Thoracic aorta (tissue), 2 donors: ENCODE results near the gene SELENOI. TPM values are rescaled to one million over a fixed set of nuclear protein-coding genes. Genes with fewer than 3 reads are reported as not detected.

ENCODE experiments used
- ATAC-seq: fragments of 150-250 bp; one replicate; pipeline ENCODE4 v1.8.0; 2017; ENCODE audit warnings: low read depth; ENCODE audit not compliant: insufficient number of reproducible peaks, low FRiP score
- DNase-seq: peaks from one replicate; pipeline ENCODE4 v3.0.0-alpha.2; 2020; ENCODE audit warnings: low spot score
- H3K27ac ChIP-seq, 2 donors: fragments of 200-600 bp; sonication (generic); 1 replicate in 1 of 2; 2 replicates in 1 of 2; pipeline ENCODE4 v1.5.1; 2016; ENCODE audit warnings: mild to moderate bottlenecking in 2 of 2, moderate library complexity in 2 of 2
- H3K27me3 ChIP-seq: fragments of 200-600 bp; sonication (generic); replicated peaks from 2 replicates; pipeline ENCODE4 v1.6.0; 2016; ENCODE audit warnings: mild to moderate bottlenecking; ENCODE audit not compliant: insufficient read depth
- H3K36me3 ChIP-seq: fragments of 200-600 bp; sonication (generic); one replicate; pipeline ENCODE4 v1.5.1; 2016
- H3K4me1 ChIP-seq, 2 donors: fragments of 200-600 bp; sonication (generic); 1 replicate in 1 of 2; 2 replicates in 1 of 2; pipeline versions ENCODE4 v1.5.1 to v1.6.0; 2016; ENCODE audit warnings: low read depth in 2 of 2, mild to moderate bottlenecking in 1 of 2; ENCODE audit not compliant: control insufficient read depth in 1 of 2
- H3K4me3 ChIP-seq: fragments of 200-600 bp; sonication (generic); 2 replicates; pipeline ENCODE4 v1.5.1; 2016; ENCODE audit warnings: mild to moderate bottlenecking
- H3K9me3 ChIP-seq: fragments of 200-600 bp; sonication (generic); 2 replicates; pipeline ENCODE4 v1.5.1; 2016
- total RNA-seq, 2 donors: library from RNA; depleted of rRNA; stranded (reverse); fragments of >200 nt; gene quantifications; one replicate each; pipeline versions ENCODE4 v1.1.0 to v1.2.3, GENCODE V29; 2016
- TF ChIP-seq, protein P1 (sequence below): fragments of 200-600 bp; sonication (generic); IDR thresholded peaks from one replicate; pipeline ENCODE4 v1.5.1; 2019; ENCODE audit warnings: antibody characterized with exemption

The SELENOI gene, protein sequence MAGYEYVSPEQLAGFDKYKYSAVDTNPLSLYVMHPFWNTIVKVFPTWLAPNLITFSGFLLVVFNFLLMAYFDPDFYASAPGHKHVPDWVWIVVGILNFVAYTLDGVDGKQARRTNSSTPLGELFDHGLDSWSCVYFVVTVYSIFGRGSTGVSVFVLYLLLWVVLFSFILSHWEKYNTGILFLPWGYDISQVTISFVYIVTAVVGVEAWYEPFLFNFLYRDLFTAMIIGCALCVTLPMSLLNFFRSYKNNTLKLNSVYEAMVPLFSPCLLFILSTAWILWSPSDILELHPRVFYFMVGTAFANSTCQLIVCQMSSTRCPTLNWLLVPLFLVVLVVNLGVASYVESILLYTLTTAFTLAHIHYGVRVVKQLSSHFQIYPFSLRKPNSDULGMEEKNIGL
- 10 to 100 TPM in 1 of 2 donors, 1 to 10 TPM in 1; 7.0 to 11.8 TPM for total RNA-seq

DNA sequence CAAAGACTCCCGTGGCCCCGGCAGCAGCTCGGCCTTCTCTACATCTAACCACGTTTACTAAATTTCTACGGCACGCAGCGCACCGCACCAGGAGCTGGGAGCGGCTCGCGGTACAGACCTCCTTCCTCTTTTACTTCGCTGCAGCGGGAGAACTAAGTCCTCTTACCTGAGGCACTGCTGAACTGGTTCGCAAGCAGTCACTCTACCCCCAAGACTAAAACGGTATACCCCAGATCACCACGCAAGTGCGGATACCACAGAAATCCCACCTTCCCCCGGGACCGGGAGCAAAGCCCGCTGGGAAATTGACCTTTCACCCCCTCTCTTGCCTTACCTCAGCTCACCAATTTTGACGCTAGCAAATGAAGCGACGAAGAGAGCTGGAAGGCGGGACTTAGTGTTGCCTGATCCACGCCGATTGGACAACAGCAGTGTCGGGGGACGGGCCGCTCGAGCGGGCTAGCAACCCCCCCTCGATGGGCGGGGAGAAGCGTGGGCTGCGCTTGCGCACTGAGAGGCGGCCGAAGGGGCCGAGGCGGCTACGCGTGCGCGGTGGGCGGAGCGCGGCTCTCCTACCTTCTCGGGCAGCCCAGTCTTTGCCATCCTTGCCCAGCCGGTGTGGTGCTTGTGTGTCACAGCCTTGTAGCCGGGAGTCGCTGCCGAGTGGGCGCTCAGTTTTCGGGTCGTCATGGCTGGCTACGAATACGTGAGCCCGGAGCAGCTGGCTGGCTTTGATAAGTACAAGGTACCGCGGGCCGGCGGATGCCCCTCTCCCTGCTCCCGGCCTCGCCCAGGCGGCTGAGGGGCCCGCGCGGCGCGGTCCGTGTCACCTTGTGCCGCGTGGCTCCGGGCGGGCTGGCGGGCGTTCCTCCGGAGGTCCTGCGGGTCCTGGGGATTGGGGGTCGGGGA is at the start of gene SELENOI:
Gene SELENOI, plus strand, starts transcription at position 599 of the 909 bp plus-strand sequence. Its CDS starts 90 bp downstream, at position 689.
- no peaks in the 10 kb centered on the region for H3K27me3 ChIP-seq
- ATAC-seq (peak; percentile 100), DNase-seq (peak; percentile 92)
- H3K27ac ChIP-seq = peak within 1 kb of the TSS; percentile 80 to 88
- peaks cover 15 to 20% of the 10 kb centered on the region in 2 donors for H3K4me1 ChIP-seq
- TF ChIP-seq, protein P1, sequence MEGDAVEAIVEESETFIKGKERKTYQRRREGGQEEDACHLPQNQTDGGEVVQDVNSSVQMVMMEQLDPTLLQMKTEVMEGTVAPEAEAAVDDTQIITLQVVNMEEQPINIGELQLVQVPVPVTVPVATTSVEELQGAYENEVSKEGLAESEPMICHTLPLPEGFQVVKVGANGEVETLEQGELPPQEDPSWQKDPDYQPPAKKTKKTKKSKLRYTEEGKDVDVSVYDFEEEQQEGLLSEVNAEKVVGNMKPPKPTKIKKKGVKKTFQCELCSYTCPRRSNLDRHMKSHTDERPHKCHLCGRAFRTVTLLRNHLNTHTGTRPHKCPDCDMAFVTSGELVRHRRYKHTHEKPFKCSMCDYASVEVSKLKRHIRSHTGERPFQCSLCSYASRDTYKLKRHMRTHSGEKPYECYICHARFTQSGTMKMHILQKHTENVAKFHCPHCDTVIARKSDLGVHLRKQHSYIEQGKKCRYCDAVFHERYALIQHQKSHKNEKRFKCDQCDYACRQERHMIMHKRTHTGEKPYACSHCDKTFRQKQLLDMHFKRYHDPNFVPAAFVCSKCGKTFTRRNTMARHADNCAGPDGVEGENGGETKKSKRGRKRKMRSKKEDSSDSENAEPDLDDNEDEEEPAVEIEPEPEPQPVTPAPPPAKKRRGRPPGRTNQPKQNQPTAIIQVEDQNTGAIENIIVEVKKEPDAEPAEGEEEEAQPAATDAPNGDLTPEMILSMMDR = no peak
- no peaks in the 10 kb centered on the region for H3K9me3 ChIP-seq
- peak within 1 kb of the TSS; percentile 80 for H3K4me3 ChIP-seq
- no peaks in the 10 kb centered on the region for H3K36me3 ChIP-seq

DNA sequence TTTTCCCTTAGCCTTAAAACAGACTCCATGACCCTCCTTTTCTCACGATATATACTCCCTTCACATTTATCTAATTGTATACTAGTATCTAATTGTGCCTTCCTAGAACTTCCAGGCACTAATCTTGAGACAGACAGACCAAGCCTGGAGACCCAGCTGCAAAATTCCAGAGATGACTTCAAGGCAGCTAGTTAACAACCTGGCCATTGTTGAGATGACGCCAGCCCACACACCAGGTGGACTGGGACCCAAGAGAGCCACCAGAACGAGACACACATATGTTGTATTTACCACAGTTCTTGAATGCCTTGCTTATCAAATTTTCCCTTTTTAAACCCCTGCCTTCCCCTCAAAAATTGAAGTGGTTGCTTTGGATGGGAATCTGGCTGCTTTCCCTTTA is 48.9 kb upstream of the SELENOI start:
- no peaks in the 10 kb centered on the region for H3K36me3 ChIP-seq
- no peak for DNase-seq
- H3K4me3 ChIP-seq = no peak overlapping the region
- ATAC-seq = no peak
- H3K9me3 ChIP-seq = no peaks in the 10 kb centered on the region
- peaks cover 6 to 17% of the 10 kb centered on the region in 2 donors for H3K4me1 ChIP-seq
- H3K27me3 ChIP-seq = no peaks in the 10 kb centered on the region
- no peak overlapping the region for H3K27ac ChIP-seq
- TF ChIP-seq, protein P1 = no peak

DNA sequence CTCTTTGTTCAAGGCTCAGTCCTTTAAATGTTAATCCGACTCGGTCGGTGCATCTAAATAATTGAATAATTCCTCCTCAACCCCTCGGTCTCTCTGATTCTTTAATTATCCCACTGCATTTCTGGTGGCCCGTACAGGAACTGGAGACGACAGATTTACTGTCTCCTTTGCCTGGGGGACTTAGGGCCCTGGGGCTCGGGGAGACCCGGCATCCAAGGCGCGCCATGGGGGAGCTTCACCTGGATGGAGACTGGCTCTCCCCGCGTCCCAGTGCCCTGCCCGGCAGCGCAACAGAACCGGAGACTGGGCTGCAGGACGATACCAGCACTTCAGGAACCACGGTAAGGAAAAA is 47.7 kb upstream of the SELENOI start:
- Histone ChIP-seq H3K36me3 (no peaks in the 10 kb centered on the region), H3K4me3 (peak overlapping the region; percentile 82), H3K9me3 (no peaks in the 10 kb centered on the region), H3K27me3 (no peaks in the 10 kb centered on the region), H3K4me1 (peaks cover 6 to 17% of the 10 kb centered on the region in 2 donors), H3K27ac (peak overlapping the region; percentile 68 to 74)
- no peak for DNase-seq
- no peak for ATAC-seq
- TF ChIP-seq, protein P1 = no peak

DNA sequence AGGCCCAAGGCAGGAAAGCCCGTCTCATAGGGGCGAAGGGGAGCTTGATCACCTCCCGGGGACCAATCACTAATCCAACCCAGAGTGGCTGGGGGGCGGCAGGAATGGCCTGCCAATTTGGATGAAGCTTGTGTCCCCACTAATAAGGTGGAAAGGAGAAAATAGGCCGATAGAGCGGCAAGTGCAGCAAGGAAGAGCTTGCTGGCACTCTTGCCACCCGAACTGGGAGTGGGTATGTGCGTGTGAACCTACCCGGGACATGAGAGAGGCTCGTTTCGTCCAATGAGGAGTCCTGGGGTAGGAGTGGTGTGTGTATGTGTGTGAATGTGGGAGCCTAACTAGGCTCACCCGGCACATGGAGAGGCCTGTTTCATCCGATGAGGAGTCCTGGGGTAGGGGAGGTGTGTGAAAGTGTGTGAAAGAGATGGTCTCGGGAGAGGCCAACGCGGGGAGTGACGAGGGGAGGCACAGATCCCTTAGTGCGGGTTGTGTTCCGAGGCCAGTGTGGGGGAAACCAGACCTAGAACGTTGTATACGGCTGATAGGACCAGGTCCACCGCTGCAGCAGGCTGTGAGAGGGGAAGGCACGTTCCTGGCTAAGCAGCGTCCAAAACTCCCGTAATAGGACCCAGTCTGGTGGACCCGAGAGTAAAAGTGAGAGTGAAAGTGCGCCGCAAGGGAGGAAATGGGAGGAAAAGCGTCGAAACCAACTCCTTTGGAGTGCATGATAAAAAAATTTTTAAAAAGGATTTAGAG is 47.1 kb upstream of the SELENOI start:
- no peak for DNase-seq
- Histone ChIP-seq H3K27ac (peak overlapping the region; percentile 68 to 74), H3K27me3 (no peaks in the 10 kb centered on the region), H3K36me3 (no peaks in the 10 kb centered on the region), H3K4me1 (peaks cover 6 to 17% of the 10 kb centered on the region in 2 donors), H3K9me3 (no peaks in the 10 kb centered on the region), H3K4me3 (peak overlapping the region; percentile 82)
- TF ChIP-seq, protein P1 = no peak
- peak; percentile 66 for ATAC-seq
